Effector memory CD4-positive, alpha-beta T cell (primary cell): Measurements from ENCODE around the gene EPS15.
"Not testable (repeated sequence)": the region's sequence is repeated elsewhere in the genome, so short reads cannot be mapped to it uniquely, and the experiment has no call there.

Experiments
- DNase-seq, 3 donors: peaks; one replicate each; pipeline ENCODE4 v3.0.0-alpha.2; 2020
- H3K27ac ChIP-seq: 2 replicates; pipeline ENCODE4 v1.7.0; 2013; ENCODE audit warnings: mild to moderate bottlenecking, low read length, moderate library complexity; ENCODE audit not compliant: insufficient read depth, poor library complexity, severe bottlenecking
- H3K27me3 ChIP-seq: replicated peaks from 2 replicates; pipeline ENCODE4 v1.7.0; 2013; ENCODE audit warnings: mild to moderate bottlenecking, low read length; ENCODE audit not compliant: insufficient read depth, control insufficient read depth, poor library complexity, severe bottlenecking
- H3K36me3 ChIP-seq: 2 replicates; pipeline ENCODE4 v1.7.0; 2013; ENCODE audit warnings: mild to moderate bottlenecking, low read length, moderate library complexity; ENCODE audit not compliant: control insufficient read depth, insufficient read depth
- H3K4me1 ChIP-seq: 2 replicates; pipeline ENCODE4 v1.7.0; 2013; ENCODE audit warnings: low read length, mild to moderate bottlenecking; ENCODE audit not compliant: control insufficient read depth, insufficient read depth, poor library complexity, severe bottlenecking
- H3K4me3 ChIP-seq: 2 replicates; pipeline ENCODE4 v1.7.0; 2013; ENCODE audit warnings: low read length, low read depth, mild to moderate bottlenecking; ENCODE audit not compliant: insufficient read depth, poor library complexity, severe bottlenecking
- H3K9me3 ChIP-seq: 2 replicates; pipeline ENCODE4 v1.7.0; 2013; ENCODE audit warnings: mild to moderate bottlenecking, low read length, moderate library complexity; ENCODE audit not compliant: control insufficient read depth

EPS15 gene

DNA sequence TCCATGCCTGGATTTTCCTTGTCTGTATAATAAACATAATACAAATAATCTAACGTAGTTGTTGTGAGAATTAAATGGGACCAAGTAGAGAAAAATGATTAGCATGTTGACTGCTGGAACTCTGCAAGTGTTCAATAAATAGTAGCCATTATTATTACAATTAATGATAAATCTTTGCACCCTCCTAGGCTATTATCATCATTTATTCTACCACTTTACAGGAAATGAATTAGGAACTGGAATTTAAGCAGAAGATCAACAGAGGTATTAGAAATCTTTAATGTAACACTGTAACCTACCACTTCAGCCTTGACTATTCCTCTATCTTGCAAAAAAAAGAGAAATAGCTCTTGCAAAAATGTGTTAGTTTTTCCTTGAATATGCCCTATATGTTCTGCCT lies 126.8 kb downstream of the EPS15 start:
- DNase-seq: no peak
- Histone ChIP-seq H3K27me3 (no peaks in the 10 kb centered on the region), H3K36me3 (peaks cover 26% of the 10 kb centered on the region), H3K27ac (no peak overlapping the region), H3K4me1 (no peaks in the 10 kb centered on the region), H3K4me3 (no peak overlapping the region), H3K9me3 (no peaks in the 10 kb centered on the region)

DNA sequence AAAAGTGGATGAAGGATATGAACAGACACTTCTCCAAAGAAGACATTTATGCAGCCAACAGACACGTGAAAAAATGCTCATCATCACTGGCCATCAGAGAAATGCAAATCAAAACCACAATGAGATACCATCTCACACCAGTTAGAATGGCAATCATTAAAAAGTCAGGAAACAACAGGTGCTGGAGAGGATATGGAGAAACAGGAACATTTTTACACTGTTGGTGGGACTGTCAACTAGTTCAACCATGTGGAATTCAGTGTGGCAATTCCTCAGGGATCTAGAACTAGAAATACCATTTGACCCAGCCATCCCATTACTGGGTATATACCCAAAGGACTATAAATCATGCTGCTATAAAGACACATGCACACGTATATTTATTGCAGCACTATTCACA lies 128.4 kb downstream of the EPS15 start:
- H3K27ac ChIP-seq, H3K27me3 ChIP-seq, H3K9me3 ChIP-seq, H3K4me1 ChIP-seq, H3K4me3 ChIP-seq, DNase-seq: not testable (repeated sequence)
- H3K36me3 ChIP-seq: peaks cover 17% of the 10 kb centered on the region

DNA sequence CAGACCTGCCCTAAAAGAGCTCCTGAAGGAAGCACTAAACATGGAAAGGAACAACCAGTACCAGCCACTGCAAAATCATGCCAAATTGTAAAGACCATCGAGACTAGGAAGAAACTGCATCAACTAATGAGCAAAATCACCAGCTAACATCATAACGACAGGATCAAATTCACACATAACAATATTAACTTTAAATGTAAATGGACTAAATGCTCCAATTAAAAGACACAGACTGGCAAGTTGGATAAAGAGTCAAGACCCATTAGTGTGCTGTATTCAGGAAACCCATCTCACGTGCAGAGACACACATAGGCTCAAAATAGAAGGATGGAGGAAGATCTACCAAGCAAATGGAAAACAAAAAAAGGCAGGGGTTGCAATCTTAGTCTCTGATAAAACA lies 131.8 kb downstream of the EPS15 start:
- peaks cover 11% of the 10 kb centered on the region for H3K36me3 ChIP-seq

DNA sequence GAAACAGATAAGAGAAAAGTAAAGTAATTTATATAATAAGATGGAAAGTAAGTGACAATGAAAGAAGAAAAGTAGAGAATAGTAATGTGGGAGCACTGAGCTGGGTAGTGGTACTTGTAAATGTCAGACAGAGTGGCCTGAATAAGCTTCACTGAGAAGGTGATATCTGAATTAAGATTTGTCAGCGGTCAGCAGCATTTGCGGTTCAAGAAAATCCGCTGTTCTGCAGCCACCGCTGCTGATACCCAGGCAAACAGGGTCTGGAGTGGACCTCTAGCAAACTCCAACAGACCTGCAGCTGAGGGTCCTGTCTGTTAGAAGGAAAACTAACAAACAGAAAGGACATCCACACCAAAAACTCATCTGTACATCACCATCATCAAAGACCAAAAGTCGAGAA lies 132.8 kb downstream of the EPS15 start:
- H3K9me3 ChIP-seq, H3K36me3 ChIP-seq, H3K4me1 ChIP-seq, H3K27ac ChIP-seq, H3K27me3 ChIP-seq, DNase-seq, H3K4me3 ChIP-seq: not testable (repeated sequence)

More for the DNA sequence above, 131.8 kb downstream of the EPS15 start:
- DNase-seq, H3K9me3 ChIP-seq, H3K4me3 ChIP-seq, H3K4me1 ChIP-seq, H3K27me3 ChIP-seq, H3K27ac ChIP-seq: not testable (repeated sequence)

DNA sequence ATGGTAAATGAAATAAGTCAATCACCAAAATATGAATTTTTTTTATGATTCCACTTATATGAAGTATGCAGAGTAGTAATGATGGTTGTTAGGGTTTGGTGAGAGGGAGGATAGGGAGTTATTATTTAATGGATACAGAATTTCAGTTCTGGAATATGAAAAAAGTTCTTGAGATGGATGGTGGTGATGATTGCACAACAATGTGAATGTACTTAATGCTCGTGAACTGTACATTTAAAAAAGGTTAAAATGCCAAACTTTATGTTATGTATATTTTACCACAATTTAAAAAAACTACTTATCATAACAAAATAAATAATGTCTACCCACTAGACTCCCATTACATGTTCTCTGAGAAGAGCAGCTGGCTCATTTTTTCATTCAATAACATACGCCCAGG lies 133.3 kb downstream of the EPS15 start:
- Histone ChIP-seq H3K27me3 (no peaks in the 10 kb centered on the region), H3K27ac (no peak overlapping the region), H3K36me3 (peaks cover 6% of the 10 kb centered on the region), H3K4me1 (no peaks in the 10 kb centered on the region), H3K4me3 (no peak overlapping the region), H3K9me3 (no peaks in the 10 kb centered on the region)
- DNase-seq: no peak

DNA sequence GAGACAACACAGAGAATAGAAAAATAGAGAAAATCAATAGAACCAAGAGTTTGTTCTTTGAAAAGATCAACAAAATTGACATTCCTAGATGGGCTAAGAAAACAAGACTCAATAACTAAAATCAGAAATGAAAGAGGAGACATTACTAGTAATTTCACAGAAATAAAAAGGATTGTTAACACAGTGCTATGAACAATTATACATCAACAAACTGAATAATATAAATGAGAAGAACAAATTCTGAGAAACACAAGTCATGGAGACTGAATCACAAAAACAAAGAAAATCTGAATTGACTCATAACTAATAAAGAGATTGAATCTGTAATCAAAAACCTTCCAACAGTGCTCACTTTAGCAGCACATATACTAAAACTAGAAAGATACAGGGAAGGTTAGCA lies 137.1 kb downstream of the EPS15 start:
- peaks cover 10% of the 10 kb centered on the region for H3K36me3 ChIP-seq
- no peaks in the 10 kb centered on the region for H3K4me1 ChIP-seq
- no peaks in the 10 kb centered on the region for H3K27me3 ChIP-seq
- DNase-seq: no peak
- H3K27ac ChIP-seq: no peak overlapping the region
- H3K4me3 ChIP-seq: no peak overlapping the region
- H3K9me3 ChIP-seq: no peaks in the 10 kb centered on the region

DNA sequence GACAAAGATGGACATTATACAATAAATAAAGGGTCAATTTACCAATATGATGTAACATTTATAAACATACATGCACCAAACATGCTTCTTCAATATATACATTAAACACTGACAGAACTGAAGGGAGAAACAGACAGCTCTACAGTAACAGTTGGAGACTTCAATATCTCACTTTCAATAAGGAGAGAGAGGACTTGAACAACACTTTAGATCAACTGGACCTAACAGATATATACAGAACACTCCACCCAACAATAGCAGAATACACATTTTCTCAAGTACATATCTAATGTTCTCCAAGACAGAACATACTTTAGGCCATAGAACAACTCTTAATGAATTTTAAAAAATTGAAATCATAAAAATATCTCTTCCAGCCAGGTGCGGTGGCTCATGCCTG lies 138.1 kb downstream of the EPS15 start:
- H3K4me1 ChIP-seq: no peaks in the 10 kb centered on the region
- peaks cover 7% of the 10 kb centered on the region for H3K36me3 ChIP-seq
- no peak for DNase-seq
- no peaks in the 10 kb centered on the region for H3K27me3 ChIP-seq
- H3K4me3 ChIP-seq: no peak overlapping the region
- no peaks in the 10 kb centered on the region for H3K9me3 ChIP-seq
- no peak overlapping the region for H3K27ac ChIP-seq

DNA sequence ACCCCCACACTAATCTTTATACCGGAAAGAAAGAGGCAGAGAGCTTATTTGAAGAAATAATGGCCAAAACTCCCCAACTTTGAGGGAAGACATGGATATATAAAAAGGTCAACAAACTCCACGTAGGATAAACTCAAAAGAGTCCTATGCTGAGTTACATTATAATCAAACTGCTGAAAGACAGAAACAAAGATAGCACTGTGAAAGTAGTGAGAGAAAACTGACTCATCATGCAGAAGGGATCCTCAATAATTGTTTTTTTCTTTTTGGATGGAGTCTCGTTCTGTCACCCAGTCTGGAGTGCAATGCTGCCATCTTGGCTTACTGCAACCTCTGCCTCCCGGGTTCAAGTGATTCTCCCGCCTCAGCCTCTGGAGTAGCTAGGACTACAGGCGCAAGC lies 140.2 kb downstream of the EPS15 start:
- DNase-seq: no peak

DNA sequence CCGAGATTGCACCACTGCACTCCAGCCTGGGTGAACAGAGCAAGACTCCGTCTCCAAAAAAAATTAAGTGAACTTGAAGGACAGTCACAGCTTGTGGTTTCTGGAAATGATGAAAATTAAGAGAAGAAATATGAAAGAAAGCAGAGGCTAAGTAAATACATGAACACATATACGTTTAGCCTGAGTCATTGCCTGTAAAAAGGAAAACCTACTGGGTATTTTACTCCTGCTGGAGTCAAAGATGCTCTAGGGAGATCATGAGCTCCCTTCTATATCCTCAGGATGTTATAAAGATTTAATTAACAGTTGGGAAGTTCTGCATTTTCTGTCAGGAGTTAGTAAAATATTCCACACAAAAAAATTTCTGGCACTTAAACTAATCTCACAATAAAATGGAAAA lies 145.2 kb downstream of the EPS15 start:
- no peak overlapping the region for H3K4me3 ChIP-seq
- no peak overlapping the region for H3K27ac ChIP-seq
- DNase-seq: no peak
- no peaks in the 10 kb centered on the region for H3K4me1 ChIP-seq
- H3K27me3 ChIP-seq: no peaks in the 10 kb centered on the region
- H3K36me3 ChIP-seq: peaks cover 23% of the 10 kb centered on the region
- H3K9me3 ChIP-seq: no peaks in the 10 kb centered on the region

More for the DNA sequence above, 140.2 kb downstream of the EPS15 start:
- Histone ChIP-seq H3K27me3 (no peaks in the 10 kb centered on the region), H3K4me1 (no peaks in the 10 kb centered on the region), H3K36me3 (peaks cover 6% of the 10 kb centered on the region), H3K27ac (no peak overlapping the region), H3K9me3 (no peaks in the 10 kb centered on the region), H3K4me3 (no peak overlapping the region)

DNA sequence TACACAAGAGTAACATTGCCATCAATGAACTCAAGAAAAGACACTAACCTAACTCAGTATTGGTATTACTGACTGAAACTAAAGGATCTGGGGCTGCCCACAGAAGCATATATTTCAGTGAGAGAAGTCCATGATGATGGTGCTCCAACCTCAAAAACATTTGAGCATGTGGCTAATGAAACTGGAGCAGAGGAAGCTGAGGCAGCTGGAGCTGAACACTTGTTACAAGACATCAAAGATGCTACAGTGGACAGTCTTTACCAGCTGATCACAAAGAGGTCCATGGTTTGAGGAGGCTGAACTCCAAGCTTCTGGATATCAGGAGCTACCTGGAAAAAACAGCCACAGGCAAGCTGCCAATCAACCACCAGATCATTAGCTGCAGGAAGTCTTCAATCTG lies 146.5 kb downstream of the EPS15 start:
- H3K36me3 ChIP-seq: peaks cover 25% of the 10 kb centered on the region
- no peak overlapping the region for H3K27ac ChIP-seq
- no peaks in the 10 kb centered on the region for H3K27me3 ChIP-seq
- H3K4me3 ChIP-seq: no peak overlapping the region
- H3K9me3 ChIP-seq: no peaks in the 10 kb centered on the region
- H3K4me1 ChIP-seq: no peaks in the 10 kb centered on the region
- no peak for DNase-seq

DNA sequence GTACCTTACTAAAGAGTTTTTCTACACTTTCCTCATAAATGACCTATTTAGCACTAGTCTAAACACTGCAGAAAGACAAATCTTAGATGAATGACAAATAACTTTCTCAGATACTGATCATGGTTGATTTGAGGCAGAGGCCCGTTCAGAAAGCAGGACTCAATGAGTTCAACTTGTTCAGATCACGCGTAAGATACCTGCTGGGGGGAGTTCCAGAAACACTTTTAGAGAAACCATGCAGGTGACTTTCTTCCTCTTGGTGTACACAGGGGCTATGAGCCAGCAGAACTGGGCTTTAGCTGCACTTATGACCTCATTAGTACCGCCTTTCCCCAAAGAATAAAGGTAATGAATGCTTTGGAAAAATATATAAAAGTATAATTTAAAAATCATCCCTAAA lies 149.9 kb downstream of the EPS15 start:
- no peaks in the 10 kb centered on the region for H3K9me3 ChIP-seq
- no peak overlapping the region for H3K27ac ChIP-seq
- H3K27me3 ChIP-seq: no peaks in the 10 kb centered on the region
- H3K36me3 ChIP-seq: peaks cover 40% of the 10 kb centered on the region
- DNase-seq: no peak
- H3K4me3 ChIP-seq: no peak overlapping the region
- H3K4me1 ChIP-seq: no peaks in the 10 kb centered on the region
